NCI-H1105 treated with DMSO at 0.1 percent for 48 hours (cell line): Measurements from ENCODE around the gene STK32B.
"Not testable (repeated sequence)": the region's sequence is repeated elsewhere in the genome, so short reads cannot be mapped to it uniquely, and the experiment has no call there.

Experiments used
- DNase-seq: peaks from one replicate; lab custom pipeline; 2025; lab: John Stamatoyannopoulos, UW

The STK32B gene

GRCh38 chr4:5030927-5031326 is 20.4 kb upstream of the STK32B start:
- DNase-seq = no peak

DNA sequence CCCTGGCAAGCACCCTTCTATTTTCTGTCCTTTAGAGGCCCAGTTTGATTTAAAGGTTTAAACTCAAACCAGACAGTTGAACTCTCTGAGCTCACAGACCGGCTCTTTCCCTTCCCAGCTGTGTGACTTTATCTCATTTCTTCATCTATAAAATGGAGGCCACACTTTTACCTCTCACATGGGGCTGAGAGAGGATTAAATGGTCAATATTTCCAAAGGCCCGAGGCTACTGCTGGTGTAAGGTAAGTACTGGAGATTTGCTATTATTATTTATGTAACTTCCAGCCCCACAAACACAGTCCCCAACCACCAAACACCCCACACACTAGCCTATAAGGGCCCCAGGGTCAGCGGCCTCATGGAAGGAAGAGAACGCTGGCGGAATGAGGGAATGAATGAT is 18.5 kb upstream of the STK32B start:
- no peak for DNase-seq

GRCh38 chr4:5033281-5033841 is 17.9 kb upstream of the STK32B start:
- no peak for DNase-seq

DNA sequence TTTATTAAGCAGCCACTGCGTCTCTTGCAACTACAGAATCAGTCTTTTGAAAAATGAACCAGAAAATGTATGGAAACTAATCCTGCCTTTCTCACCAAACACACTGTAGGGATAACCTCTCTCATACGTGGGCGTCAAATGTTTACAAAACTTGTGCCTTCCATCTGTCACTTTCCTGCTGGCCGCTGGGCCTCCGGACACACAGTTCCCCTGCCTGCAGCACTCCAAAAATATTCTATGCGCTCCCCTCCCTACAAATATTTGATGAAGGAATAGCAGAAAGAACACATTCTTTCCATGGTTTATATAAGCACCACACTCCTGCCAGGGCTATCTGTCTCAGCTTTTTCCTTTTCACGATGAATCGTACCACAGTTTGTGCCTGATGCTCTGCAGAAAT is 17.1 kb upstream of the STK32B start:
- no peak for DNase-seq

- DNase-seq = no peak
These were observed 15.0 kb upstream of the STK32B start for GRCh38 chr4:5036239-5036638.

DNA sequence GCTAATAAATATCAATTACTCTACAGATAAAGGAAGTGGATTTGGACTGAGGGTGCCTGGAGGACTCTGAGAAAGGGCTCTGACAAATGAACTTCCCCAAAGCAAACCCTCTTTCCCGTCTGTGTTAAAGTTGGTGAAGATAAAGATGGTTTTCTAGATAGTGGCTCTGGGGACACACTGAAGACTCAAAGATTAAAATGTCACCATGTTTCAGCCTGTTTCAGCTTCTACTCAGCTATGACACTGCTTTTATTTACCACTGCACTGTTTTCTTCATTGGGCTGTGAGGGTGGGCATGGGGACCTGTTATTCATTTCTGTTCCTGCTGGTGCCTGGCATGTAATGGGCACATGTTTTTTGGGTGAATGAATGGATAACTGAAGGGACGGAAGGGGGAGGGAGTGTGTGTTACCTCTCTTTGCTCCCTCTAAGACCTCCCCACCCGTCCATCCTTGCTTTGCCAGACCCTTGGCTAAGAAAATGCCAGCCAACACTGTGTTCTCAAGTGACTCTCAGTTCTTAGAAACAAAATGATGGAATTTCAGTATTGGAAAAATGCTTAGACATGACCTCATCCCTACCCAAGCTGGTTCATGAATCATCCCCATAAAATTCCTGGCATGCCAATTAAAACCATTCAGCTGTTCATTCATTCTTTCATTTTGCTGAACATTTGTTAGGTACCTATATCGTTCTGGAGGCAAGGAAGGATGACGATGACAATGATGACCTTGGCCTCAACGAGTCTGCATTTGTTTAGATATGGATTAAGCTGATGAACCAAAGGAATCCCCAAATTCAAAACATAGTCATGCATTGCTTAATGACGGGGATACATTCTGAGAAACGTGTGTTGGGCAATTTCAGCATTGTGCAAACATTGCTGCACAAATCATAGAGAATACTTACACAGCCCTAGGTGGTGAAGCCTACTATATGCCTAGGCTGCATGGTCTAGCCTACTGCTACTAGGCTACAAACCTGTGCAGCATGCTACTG is 13.4 kb upstream of the STK32B start:
- DNase-seq = no peak

GRCh38 chr4:5039800-5040199 is 11.5 kb upstream of the STK32B start:
- no peak for DNase-seq

DNA sequence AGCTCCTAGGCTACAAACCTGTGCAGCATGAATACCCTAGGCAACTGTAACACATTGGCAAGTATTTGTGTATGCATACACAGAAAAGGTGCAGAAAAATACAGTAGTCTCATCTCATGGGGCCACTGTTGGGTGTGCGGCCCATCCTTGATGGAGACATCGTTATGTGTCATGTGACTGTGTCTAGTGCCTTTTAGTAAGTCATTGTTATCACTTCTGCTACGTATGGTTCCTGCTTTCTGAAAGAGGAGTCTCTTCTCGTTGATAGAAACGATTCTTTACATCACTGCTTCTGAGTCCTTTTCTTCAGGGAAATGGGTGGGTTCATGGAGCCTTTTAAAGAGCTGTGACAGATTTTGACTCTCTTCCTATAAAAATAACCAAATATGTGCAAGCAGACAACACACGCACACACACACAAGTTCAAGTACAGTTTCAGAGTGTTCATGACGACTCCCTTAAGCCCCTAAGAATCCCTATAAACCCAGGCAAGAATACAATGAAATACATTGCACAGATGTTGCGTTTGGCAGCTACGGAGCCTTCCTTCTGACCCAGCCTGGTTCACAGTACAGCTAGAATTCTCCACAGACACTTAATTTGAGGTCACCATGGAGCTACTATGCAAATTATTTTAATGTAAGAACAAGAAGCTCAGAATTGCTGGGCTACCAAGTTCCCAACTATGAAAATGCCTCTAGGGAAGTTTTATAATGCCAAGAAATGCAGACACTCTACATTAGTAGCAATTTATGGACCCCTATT is 10.2 kb upstream of the STK32B start:
- DNase-seq = no peak

- no peak for DNase-seq
These were observed 9.6 kb upstream of the STK32B start for GRCh38 chr4:5041699-5042098.

DNA sequence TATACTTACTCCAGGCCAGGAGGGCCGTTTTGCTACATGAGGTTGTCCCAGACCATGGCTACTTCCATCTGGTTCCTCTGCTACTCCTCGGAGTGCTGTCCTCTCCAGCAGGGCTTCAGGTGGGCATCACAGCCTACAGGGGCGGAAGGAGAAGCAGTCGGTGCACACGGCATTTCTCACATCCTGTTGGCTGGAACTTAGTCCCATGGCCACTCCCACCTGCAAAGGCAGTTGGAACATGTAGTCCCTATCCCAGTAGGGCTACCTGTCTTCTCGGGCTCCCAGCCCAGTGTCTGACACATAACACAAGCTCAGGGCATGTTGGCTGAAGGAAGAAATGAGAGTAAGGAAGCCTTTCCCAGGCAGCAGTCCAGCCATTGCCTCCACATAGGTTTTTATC is 7.7 kb upstream of the STK32B start:
- no peak for DNase-seq

GRCh38 chr4:5044341-5044740 is 6.9 kb upstream of the STK32B start:
- no peak for DNase-seq

GRCh38 chr4:5045097-5045496 is 6.2 kb upstream of the STK32B start:
- DNase-seq = no peak

- DNase-seq = no peak
These were observed 2.6 kb upstream of the STK32B start for GRCh38 chr4:5048721-5049120.

DNA sequence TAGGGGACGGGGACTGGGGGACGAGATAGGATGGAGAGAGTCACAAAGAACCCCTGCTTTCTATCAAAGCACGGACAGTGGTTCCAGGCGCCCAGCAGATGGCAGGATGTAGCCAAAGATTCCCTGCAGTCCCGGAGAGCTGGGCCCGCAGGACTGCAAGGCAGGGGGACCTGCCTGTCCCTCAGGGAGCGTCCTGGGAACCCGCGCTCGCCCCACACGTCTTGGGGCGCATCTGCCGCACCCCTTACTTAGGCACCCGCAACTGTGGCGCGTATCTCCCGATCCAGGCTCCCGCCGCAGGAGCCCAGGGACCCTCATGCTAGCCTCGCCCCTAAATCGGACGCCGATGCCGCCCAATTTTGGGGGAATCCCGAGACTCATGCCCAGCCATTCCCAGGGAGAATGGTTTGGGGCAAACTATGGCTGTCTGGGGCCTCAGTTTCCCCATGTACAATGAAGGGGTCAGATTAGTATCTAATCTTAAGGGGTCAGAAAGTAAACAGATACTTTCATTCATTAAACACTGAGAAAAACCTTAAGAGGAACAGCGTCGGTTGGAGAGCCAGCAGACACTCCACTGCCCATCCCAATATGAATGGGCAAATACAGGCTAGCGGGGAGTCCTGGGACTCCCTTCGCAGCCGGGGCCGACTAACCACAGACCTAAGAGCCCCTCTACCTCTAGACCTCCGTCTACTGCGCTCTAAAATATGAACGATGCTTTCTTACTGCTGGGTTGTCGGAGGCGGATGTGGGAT is 581 bp upstream of the STK32B start:
- no peak for DNase-seq

- no peak for DNase-seq
These were observed 973 bp downstream of the STK32B start for GRCh38 chr4:5052204-5052702.

DNA sequence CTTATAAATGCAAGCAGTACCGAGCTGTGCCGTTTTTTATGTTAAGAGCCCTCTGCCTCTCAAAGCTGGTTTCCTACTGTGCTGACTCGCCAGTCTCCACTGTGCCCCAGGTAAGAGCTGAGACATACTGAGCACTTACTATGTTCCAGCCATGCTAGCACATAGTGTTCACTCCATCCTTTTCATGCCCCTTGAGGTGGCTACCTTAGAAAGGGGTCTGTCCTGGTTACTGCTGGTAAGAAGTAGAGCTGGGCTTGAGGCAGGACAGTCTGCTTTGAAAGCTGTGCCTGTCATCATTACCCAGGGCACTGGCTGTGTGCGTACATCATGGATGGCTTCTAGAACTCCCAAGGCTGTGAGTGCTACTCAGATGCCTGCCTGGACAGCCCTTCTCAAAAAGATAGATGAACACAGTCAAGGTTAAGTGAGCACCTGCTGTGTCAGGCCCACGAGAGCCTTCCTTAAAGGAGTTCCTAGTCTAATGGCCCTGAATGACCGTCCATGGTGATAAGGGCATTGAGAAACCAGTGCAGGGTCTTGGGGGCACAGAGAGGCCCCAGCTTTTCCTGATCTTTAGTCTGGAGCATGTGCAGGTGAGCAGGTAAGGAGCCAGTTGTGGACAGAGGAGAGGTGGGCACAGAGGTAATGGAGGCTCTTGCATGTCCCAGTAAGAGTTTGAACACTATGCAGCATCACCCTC is 1.6 kb downstream of the STK32B start:
- no peak for DNase-seq

- no peak for DNase-seq
These were observed 3.3 kb downstream of the STK32B start for GRCh38 chr4:5054532-5054931.

DNA sequence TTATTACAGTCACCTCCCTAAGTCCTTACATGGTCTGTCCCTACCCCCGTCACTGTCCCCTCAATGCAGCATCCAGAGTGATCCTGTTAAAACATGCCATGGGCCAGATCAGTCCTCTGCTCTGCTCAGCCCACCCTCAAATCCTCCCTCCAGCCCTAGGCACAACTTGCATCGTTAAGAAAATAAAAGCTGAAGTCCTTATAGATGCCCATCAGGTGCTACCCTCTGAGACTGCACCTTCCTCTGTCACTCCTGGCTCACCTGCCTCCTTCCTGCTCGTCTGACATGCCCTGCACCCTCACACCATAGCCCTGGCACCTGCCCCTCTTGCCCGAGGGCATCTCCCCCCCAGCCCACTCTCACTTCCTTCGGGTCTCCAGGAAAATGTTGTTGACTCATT is 4.1 kb downstream of the STK32B start:
- no peak for DNase-seq

- no peak for DNase-seq
These were observed 14.8 kb downstream of the STK32B start for GRCh38 chr4:5066101-5066500.

- not testable (repeated sequence) for DNase-seq
These were observed 15.7 kb downstream of the STK32B start for GRCh38 chr4:5066968-5067367.

GRCh38 chr4:5067908-5068307 is 16.6 kb downstream of the STK32B start:
- no peak for DNase-seq
